ENCODE measurements around the gene EPB41L2. TPM values are rescaled to one million over a fixed set of nuclear protein-coding genes. Genes with fewer than 3 reads are reported as not detected.

Gene EPB41L2
- total and polyA plus RNA-seq, 2 donors (not counting 1 experiment from before 2014, with no cell fraction given): 113 to 264 TPM

- H3K9me3 ChIP-seq (ENCODE audit: control insufficient read depth, insufficient read depth, low read depth, low read length): no peaks in the 10 kb centered on the region
- TF ChIP-seq EZH2 (IDR thresholded peaks at IDR 0.05; ENCODE audit: low read length, missing control alignments) (no peak), CTCF (conservative IDR thresholded peaks at IDR 0.05 in 1 of 2, IDR thresholded peaks at IDR 0.05 in 1 of 2; ENCODE audit: low read depth in 1 of 2, low read length in 2 of 2) (no peak)
Measured at GRCh38 chr6:130822736-130823135, 240.3 kb downstream of the EPB41L2 start.

DNA sequence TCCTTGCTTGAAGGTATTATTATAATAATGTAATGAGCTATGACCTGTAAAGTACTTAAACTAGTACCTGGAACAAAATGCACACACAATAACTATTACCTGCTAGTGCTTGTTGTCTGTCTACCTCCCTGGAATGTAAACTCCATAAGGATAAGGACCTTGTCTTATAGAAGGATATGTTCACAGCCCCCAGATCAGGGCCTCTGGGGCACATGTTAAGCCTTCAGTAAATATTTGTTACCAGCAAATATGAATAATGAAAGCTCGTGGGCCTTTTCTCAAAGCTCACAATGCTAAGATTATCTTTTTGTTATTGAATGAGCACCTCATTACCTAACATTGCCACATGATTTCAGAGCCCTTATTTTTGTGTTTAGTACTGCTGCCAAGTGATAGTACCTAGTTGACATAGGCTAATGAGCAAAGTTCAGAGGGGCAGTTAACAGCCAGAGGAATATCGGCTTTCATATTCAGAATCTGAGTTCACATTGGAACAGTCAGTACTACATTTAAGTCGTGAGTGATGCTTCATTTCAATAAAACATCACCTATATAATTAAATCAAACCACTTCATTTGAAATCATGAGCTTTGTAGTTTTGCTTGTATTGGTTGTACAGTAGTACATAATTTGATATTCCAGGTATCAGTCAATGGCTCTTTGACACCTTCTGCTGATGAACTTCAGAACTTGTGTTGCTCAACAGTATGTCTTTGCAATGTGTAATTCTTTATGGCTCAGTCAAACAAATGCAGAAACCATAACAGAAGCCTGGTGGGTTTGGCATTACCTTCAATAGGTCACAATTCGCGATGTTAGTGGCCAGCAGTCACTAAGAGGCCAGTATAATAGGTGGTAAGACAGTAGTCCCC is 247.6 kb downstream of the EPB41L2 start:
- Histone ChIP-seq H3K36me3 (ENCODE audit: control insufficient read depth, insufficient read depth, low read length) (no peaks in the 10 kb centered on the region), H3K27ac (ENCODE audit: insufficient read depth, low read length) (no peak overlapping the region), H2AFZ (ENCODE audit: low read length) (no peak overlapping the region), H3K4me2 (ENCODE audit: extremely low read depth, insufficient read depth, low read length) (no peak overlapping the region), H4K20me1 (ENCODE audit: control insufficient read depth, extremely low read depth, insufficient read depth, low read length) (no peaks in the 10 kb centered on the region), H3K79me2 (ENCODE audit: control insufficient read depth, insufficient read depth, low read length) (no peaks in the 10 kb centered on the region), H3K4me1 (ENCODE audit: control insufficient read depth, extremely low read depth, insufficient read depth, low read length) (no peaks in the 10 kb centered on the region), H3K9me3 (ENCODE audit: control insufficient read depth, insufficient read depth, low read depth, low read length) (no peaks in the 10 kb centered on the region), H3K27me3 (ENCODE audit: control insufficient read depth, insufficient read depth, low read length) (no peaks in the 10 kb centered on the region), H3K9ac (ENCODE audit: insufficient read depth, low read length) (no peak overlapping the region), H3K4me3 (replicated peaks in 1 of 4; ENCODE audit: control extremely low read depth in 1 of 4, insufficient read depth in 1 of 4, low read depth in 3 of 4, low read length in 4 of 4) (no peak overlapping the region)
- TF ChIP-seq EZH2 (IDR thresholded peaks at IDR 0.05; ENCODE audit: low read length, missing control alignments): no peak
- no peak for TF ChIP-seq CTCF (conservative IDR thresholded peaks at IDR 0.05 in 1 of 2, IDR thresholded peaks at IDR 0.05 in 1 of 2; ENCODE audit: low read depth in 1 of 2, low read length in 2 of 2)
- DNase-seq (ENCODE audit: low read depth in 2 of 2): no peak

More at GRCh38 chr6:130822736-130823135, 240.3 kb downstream of the EPB41L2 start:
- Histone ChIP-seq H2AFZ (ENCODE audit: low read length) (no peak overlapping the region), H3K27ac (ENCODE audit: insufficient read depth, low read length) (no peak overlapping the region), H3K36me3 (ENCODE audit: control insufficient read depth, insufficient read depth, low read length) (no peaks in the 10 kb centered on the region), H3K79me2 (ENCODE audit: control insufficient read depth, insufficient read depth, low read length) (no peaks in the 10 kb centered on the region), H4K20me1 (ENCODE audit: control insufficient read depth, extremely low read depth, insufficient read depth, low read length) (no peaks in the 10 kb centered on the region), H3K4me3 (replicated peaks in 1 of 4; ENCODE audit: control extremely low read depth in 1 of 4, insufficient read depth in 1 of 4, low read depth in 3 of 4, low read length in 4 of 4) (no peak overlapping the region), H3K27me3 (ENCODE audit: control insufficient read depth, insufficient read depth, low read length) (no peaks in the 10 kb centered on the region), H3K9ac (ENCODE audit: insufficient read depth, low read length) (no peak overlapping the region), H3K4me1 (ENCODE audit: control insufficient read depth, extremely low read depth, insufficient read depth, low read length) (no peaks in the 10 kb centered on the region), H3K4me2 (ENCODE audit: extremely low read depth, insufficient read depth, low read length) (no peak overlapping the region)
- no peak for DNase-seq (ENCODE audit: low read depth in 2 of 2)

DNA sequence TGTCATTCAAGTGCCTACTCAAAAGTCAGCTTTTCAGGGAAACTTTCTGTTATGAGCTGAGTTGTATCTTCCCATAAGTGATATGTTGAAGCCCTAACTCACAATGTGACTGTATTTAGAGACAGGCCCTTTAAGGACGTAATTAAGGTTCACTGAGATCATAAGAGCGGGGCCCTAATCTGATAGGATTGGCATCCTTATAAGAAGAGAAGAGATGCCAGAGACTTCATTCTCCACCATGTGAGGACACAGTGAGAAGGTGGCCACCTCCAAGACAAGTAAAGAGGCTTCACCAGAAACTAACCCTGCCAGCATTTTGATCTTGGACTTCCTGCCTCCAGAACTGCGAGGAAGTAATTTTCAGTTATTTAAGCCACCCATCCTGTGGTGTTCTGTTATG is 248.5 kb downstream of the EPB41L2 start:
- Histone ChIP-seq H3K36me3 (ENCODE audit: control insufficient read depth, insufficient read depth, low read length) (no peaks in the 10 kb centered on the region), H3K4me2 (ENCODE audit: extremely low read depth, insufficient read depth, low read length) (no peak overlapping the region), H3K27me3 (ENCODE audit: control insufficient read depth, insufficient read depth, low read length) (no peaks in the 10 kb centered on the region), H4K20me1 (ENCODE audit: control insufficient read depth, extremely low read depth, insufficient read depth, low read length) (no peaks in the 10 kb centered on the region), H3K4me3 (replicated peaks in 1 of 4; ENCODE audit: control extremely low read depth in 1 of 4, insufficient read depth in 1 of 4, low read depth in 3 of 4, low read length in 4 of 4) (no peak overlapping the region), H3K9me3 (ENCODE audit: control insufficient read depth, insufficient read depth, low read depth, low read length) (no peaks in the 10 kb centered on the region), H2AFZ (ENCODE audit: low read length) (no peak overlapping the region), H3K79me2 (ENCODE audit: control insufficient read depth, insufficient read depth, low read length) (no peaks in the 10 kb centered on the region), H3K9ac (ENCODE audit: insufficient read depth, low read length) (no peak overlapping the region), H3K27ac (ENCODE audit: insufficient read depth, low read length) (no peak overlapping the region), H3K4me1 (ENCODE audit: control insufficient read depth, extremely low read depth, insufficient read depth, low read length) (no peaks in the 10 kb centered on the region)
- DNase-seq (ENCODE audit: low read depth in 2 of 2): no peak
- TF ChIP-seq CTCF (conservative IDR thresholded peaks at IDR 0.05 in 1 of 2, IDR thresholded peaks at IDR 0.05 in 1 of 2; ENCODE audit: low read depth in 1 of 2, low read length in 2 of 2) (no peak), EZH2 (IDR thresholded peaks at IDR 0.05; ENCODE audit: low read length, missing control alignments) (no peak)
